22Rv1 (cell line): ENCODE measurements around the gene TGIF2.

Source experiments
- H3K27ac ChIP-seq: fragments of 450-650 bp; 2 replicates; pipeline ENCODE4 v1.5.1; 2017
- CTCF ChIP-seq: fragments of 450-650 bp; IDR thresholded peaks from 2 replicates; pipeline ENCODE4 v1.5.1; 2017; ENCODE audit warnings: mild to moderate bottlenecking
- ZFX ChIP-seq: fragments of 450-650 bp; IDR thresholded peaks from 2 replicates; pipeline ENCODE4 v1.6.1; 2017; ENCODE audit warnings: antibody characterized with exemption, borderline replicate concordance

TGIF2 gene

GRCh38 chr20:36573103-36573797, at the start of gene TGIF2:
TSS of gene TGIF2 (plus strand) at chr20:36573597. CDS start at chr20:36578775, 5,178 bp downstream.
- peak within 1 kb of the TSS; percentile 80 for H3K27ac ChIP-seq
- TF ChIP-seq ZFX = no peak
- no peak for TF ChIP-seq CTCF

- TF ChIP-seq ZFX (no peak), CTCF (no peak)
- H3K27ac ChIP-seq = peak overlapping the region; percentile 46
Observed at GRCh38 chr20:36525620-36526365, 47.6 kb upstream of the TGIF2 start.

- TF ChIP-seq CTCF (no peak), ZFX (no peak)
- 0 out of 2 replicates have a peak overlapping the region, but pooled peaks have one; percentile 46 for H3K27ac ChIP-seq
Observed at GRCh38 chr20:36526521-36527011, 46.8 kb upstream of the TGIF2 start.

- no peak overlapping the region for H3K27ac ChIP-seq
- TF ChIP-seq ZFX (no peak), CTCF (no peak)
Observed at GRCh38 chr20:36527331-36528125, 45.9 kb upstream of the TGIF2 start.

- no peak overlapping the region for H3K27ac ChIP-seq
- TF ChIP-seq CTCF = no peak
- TF ChIP-seq ZFX = no peak
Observed at GRCh38 chr20:36528176-36528874, 45.1 kb upstream of the TGIF2 start.

GRCh38 chr20:36528875-36529417, 44.5 kb upstream of the TGIF2 start:
- TF ChIP-seq ZFX (no peak), CTCF (no peak)
- H3K27ac ChIP-seq = no peak overlapping the region
